ENCODE results near the gene KANSL3.
"Not testable (repeated sequence)": the region's sequence is repeated elsewhere in the genome, so short reads cannot be mapped to it uniquely, and the experiment has no call there.

The KANSL3 gene

GRCh38 chr2:96556441-96557330 lies 81.4 kb downstream of the KANSL3 start:
- no peak for FAIRE-seq

- no peak for FAIRE-seq
These were observed 82.9 kb downstream of the KANSL3 start for GRCh38 chr2:96555146-96555610.

GRCh38 chr2:96554293-96555145 lies 83.6 kb downstream of the KANSL3 start:
- no peak for FAIRE-seq

GRCh38 chr2:96553957-96554292 lies 84.2 kb downstream of the KANSL3 start:
- not testable (repeated sequence) for FAIRE-seq

- no peak for FAIRE-seq
These were observed 84.7 kb downstream of the KANSL3 start for GRCh38 chr2:96553176-96553956.

GRCh38 chr2:96552315-96553175 lies 85.6 kb downstream of the KANSL3 start:
- FAIRE-seq = no peak

- no peak for FAIRE-seq
These were observed 86.4 kb downstream of the KANSL3 start for GRCh38 chr2:96551605-96552314.

GRCh38 chr2:96550787-96551604 lies 87.1 kb downstream of the KANSL3 start:
- no peak for FAIRE-seq

- FAIRE-seq = no peak
These were observed 87.9 kb downstream of the KANSL3 start for GRCh38 chr2:96549967-96550786.

- FAIRE-seq = no peak
These were observed 88.7 kb downstream of the KANSL3 start for GRCh38 chr2:96549466-96549785.

- no peak for FAIRE-seq
These were observed 89.3 kb downstream of the KANSL3 start for GRCh38 chr2:96548558-96549465.

- no peak for FAIRE-seq
These were observed 90.4 kb downstream of the KANSL3 start for GRCh38 chr2:96547731-96548171.

- FAIRE-seq = no peak
These were observed 90.9 kb downstream of the KANSL3 start for GRCh38 chr2:96547203-96547641.

GRCh38 chr2:96546797-96547196 lies 91.3 kb downstream of the KANSL3 start:
- FAIRE-seq = no peak

- no peak for FAIRE-seq
These were observed 91.8 kb downstream of the KANSL3 start for GRCh38 chr2:96546321-96546720.

All from islet of Langerhans (tissue), 1 donor.